Heart left ventricle (tissue), 13 donors: ENCODE measurements around the gene MICU1.

Experiments
- CTCF ChIP-seq, 12 donors: fragments of 200-600 bp; sonication (generic) in 4 of 12; IDR thresholded peaks; one replicate each; pipeline versions ENCODE4 v1.5.0 to v1.8.0; 2018 to 2022; ENCODE audit warnings: antibody characterized with exemption in 12 of 12, mild to moderate bottlenecking in 5 of 12
- POLR2A ChIP-seq, 2 donors: fragments of 450-650 bp; IDR thresholded peaks; one replicate each; pipeline ENCODE4 v1.6.1; 2017; ENCODE audit warnings: antibody characterized with exemption in 2 of 2, mild to moderate bottlenecking in 2 of 2, moderate library complexity in 2 of 2
- donor health status: ischemic (EF 13 %, LVEDD 7.1; RV severe dilation, severe dysfunction).
- donor health status: DM: no; HTN: yes; CAD: no.
- donor health status: DM: no; HTN: no; CAD: no.
- donor health status: ischemic (EF 25% LVEDD 6.9; RV normal size, moderate dysfunction).
- donor health status: ischemic (EF 25% LVEDD 5.7; RV mildly dilated, moderate dysfunction).
- donor health status: ischemic (EF 35%, LVEDD 5.7; RV mildly dilated, moderate dysfunction).
- donor health status: nonischemic (EF 11% LVEDD 7.7; RV severe dilation, severe dysfunction).
- donor health status: DM: yes; HTN: yes; CAD: no.
- donor health status: PGD.
- donor health status: ischemic (EF 29% LVEDD 5.4; RV normal size, mild dysfunction).
- donor health status: nonischemic (EF 23%, LVEDD 6.1; RV moderate dilation, normal function).

- TF ChIP-seq CTCF (IDR thresholded peaks at IDR 0.05) (no peak), POLR2A (IDR thresholded peaks at IDR 0.05) (no peak)
Measured at GRCh38 chr10:72610466-72610865, 15.4 kb downstream of the MICU1 start.
